ENCODE data around the gene GTF3C5.

The GTF3C5 gene

DNA sequence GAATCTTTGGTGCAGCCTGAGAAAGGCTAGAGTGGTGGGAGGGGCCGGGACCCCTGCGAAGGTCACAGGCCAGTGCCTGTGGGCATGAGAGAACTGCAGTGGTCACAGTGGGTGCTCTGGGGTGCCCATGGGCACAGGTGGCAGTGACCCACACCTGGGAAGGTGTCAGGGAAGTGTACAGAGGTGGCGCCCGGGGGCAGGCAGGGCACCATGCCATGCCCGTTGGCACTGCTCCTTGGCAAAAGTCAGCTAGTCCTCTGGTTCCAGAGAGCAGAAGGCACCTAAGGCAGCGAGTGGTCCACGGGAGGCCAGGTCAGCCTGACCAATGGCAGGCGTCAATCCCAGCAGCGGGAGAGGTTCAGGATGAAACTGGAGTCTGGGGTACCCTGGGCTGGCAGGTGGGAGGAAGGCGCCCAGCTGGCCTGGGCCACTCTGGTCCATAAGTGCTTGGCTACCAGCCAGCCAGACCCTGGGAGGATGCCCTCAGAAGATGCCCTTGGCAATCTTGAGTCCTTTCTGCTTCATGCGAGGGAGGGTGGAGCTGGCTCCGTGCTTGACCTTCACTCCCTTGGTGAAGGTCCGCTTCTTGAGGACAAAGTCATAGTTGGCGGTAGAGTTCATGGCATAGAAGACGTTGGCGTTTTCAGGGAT is 67.4 kb downstream of the GTF3C5 start:
- no peak for DNase-seq

DNA sequence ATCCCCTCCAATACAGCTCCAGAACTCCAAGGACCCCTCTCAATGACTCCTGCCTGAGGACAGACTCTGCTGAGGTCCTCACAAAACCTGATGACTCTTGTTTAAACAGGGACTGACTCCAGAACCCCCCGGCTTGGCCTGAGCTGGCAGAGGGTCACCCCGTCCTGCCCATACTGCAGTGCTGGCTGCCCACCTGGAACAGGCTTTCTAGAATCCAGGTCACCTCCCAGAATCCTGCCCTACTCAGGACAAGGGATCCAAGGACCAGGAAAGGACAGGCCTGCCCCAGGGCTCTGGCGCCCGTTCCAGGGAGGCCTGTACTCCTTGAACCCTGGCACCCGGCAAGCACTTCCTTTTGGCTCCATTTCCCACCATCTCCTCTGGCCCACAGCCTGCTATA is 68.1 kb downstream of the GTF3C5 start:
- DNase-seq, result no peak

DNA sequence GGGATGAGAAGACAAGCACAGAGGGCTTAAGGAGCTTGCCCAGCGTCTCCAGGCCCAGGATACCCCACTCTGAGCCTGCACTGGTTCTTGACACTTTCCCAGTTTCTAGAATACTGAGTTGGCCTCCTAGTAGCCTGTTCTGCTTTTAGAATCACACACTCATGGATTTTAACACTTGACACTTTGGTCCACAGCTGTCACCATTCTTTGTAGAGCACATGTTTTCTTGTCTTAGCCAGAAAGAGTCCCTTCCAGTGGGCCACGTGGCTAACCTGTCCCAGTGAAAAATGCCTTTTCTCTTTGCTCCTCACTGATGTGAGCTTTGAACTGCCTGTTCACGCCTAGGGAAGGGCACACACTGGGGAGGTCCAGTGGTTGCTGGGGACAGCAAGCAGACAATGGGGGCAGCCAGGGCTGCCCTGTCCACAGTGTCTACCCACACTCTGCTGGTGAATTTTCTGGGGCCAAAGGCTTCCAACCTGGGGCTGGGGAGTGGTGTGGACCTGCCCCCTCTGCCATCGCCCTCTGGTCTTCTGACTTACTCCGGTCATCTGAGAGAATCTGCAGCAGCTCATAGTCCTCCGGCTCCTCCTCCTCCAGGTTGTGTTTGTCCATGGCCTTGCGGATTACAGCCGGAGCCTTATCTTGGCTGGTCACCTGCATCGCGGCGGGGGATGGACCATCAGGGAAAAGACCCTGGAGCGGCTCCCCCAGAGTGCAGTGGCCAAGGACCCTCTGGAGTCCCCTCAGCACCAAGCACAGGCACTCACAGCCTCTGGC is 69.1 kb downstream of the GTF3C5 start:
- no peak for DNase-seq

DNA sequence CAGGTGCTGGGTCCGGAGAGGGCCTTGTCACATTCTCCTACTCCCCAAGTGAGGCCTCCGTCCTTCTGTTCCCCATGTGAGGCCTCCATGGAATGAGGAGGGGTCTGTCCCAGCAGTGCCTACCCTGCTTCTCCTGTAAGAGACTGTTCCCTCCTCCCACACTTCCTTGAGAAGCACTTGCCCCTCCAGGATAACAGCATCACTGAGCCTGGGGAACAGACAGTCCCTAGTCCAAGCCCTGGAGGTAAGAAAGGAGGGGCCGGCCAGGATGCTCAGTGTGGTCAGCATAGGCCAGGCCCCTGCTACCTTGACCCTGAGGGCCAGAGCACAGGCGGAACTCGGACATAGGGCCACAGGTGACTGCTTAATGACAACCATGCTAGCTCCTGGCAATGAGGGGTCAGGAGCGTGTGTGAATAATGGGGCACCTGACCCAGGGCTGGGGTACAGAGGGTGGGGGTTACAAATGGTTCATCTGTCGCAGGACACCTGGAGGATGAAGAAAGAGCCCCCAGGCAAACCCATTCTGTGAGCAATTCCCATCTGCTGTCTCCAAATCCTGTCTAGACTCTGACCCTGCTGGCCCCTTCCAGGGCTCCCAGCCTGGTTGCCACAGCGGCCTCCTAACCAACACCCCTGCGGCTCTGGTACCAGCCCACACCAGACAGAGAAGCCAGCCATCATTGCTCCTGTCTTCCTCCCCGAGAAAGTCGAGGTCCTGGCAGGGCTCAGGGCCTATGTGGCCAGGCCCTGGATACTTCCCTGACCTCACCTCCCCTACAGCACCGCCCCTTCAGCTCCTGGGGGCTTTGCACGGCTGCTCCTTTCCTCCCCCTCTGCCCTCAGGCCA is 69.9 kb downstream of the GTF3C5 start:
- no peak for DNase-seq

DNA sequence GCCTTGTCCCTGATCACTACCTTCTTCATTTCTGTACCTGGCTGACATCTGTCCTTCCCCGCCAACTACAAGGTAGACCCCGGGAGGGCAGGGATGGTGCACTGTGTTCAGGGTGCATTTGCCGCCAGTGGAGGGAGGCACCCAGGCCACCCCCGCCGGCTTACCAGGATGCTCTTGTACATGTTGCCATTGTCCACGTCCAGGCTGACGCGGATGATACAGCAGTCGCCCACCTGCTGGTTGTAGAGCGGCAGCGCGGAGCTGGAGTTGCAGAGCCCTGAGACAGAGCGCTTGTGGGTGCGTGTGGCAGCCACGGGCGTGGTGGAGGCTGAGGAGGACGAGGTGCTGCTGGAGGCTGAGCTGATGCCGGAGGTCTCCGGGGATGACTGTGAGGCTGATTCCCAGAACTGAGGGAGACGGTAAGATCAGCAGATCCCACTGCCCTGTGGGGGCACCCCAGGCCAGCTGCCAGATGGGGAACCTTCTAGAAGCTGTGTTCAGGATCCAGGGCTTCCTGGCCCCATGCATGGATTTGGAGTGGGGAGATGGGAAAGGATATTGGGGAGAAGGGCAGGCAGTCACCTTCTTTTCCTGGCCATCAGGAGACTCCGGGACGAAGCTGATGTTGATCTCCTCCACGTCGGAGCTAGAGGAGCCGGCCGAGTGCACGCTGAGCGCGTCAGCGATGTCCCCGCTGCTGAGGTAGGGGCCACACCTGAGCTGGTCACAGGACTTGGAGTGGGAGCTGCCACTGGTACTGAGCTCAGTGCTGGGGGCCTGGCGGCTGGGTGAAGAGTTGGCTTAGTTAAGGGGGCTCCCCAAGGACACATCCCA is 70.8 kb downstream of the GTF3C5 start:
- no peak for DNase-seq

DNA sequence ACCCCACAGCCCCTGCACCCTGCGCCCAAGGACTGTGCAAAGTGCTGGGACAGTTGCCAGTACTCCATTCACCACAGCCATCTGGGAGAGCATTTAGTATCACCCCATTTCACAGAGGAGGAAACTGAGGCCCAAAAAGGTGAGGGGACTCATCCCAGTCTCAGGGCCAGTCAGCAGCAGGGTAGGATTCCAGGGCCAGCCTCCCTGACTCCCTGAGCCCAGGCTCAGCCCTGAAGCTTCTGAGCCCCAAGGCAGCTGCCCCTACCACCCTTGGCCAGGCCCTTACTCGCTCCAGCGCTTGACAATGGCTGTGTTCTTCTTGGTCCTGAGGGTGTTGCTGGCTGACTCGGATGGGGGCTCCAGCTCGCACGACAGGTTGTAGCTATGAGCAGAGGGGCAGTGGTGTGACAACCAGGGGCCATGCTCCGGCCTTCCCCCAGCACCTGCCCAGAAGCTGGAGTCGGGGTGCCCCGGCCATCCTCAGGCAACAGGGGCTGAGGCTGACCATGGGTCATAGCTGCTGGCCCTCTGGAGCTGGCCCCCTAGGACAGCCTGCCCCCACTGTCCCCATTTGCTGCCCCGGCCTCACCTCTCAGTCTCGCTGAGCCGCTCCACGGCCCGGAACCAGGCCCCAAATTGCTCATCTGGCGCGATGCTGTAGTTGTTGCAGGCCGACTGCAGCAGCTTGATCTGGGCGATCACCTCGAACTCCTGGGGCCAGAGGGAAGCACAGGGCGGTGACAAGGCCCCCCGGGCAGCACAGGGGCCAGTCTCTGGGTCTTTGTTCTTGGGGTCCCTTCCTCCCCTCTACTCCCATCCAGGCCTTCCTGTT is 71.6 kb downstream of the GTF3C5 start:
- no peak for DNase-seq

DNA sequence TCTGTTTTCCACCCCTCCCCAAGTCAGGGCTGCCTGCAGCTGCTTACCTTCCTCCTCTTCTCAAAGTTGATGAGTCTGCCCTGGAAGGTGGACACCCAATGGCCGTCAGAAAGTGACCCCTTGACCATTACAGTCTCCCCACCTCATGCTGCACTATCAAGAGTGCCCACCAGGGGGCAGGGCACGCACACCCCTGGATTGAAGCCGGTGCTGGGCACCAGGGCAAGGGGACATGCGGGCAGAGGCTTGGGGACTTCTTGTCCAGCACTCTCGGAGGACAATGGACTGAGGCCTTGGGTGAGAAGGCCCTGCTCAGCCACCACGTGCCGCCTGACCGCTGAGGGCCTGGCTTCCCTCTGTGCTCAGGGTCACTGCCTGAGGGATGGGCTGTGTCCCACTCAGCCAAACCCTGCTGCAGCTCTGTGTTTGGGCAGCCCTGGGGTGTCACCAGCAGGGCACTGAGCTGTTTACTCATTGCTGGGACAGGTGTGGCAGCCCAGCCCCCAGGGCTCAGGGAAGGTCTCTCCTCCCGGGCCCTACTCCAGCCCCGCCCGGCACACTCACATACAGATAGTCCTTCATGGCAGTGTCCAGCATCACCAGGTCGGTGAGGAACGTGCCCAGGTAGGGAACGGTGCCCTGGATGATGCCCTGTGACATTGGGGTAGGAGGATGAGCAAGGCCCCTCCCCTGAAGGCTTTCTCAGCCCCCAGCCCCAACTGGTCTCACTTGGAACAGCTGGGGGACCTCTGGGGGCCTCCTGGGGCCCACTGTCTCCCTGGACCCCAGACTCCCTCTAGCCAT is 72.6 kb downstream of the GTF3C5 start:
- peak; percentile 28 for DNase-seq

DNA sequence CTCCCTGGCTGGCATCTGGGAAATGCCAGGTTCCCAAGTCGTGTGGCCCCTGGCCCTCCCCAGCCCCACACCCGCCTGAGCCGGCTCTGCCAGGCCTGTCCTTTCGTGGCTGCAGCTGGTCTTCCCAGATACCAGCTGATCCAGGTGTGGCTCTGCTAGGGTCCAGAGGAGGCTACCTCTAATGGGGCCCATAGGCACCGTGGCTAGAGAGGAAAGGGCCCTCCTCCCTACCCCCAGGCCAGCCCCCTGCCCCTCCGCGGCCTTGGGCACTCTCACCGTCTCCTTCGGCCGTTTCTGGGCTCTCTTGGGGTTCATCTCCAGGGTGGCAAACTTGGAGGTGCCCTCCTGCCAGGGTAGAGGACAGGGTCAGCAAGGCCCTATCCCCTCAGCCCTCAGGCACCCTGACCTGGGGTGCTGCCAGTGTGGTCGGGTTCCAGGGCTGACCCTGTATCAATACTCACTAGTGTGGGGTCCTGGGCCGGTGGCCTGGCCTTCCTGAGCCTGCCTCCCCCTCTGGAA is 73.2 kb downstream of the GTF3C5 start:
- no peak for DNase-seq

DNA sequence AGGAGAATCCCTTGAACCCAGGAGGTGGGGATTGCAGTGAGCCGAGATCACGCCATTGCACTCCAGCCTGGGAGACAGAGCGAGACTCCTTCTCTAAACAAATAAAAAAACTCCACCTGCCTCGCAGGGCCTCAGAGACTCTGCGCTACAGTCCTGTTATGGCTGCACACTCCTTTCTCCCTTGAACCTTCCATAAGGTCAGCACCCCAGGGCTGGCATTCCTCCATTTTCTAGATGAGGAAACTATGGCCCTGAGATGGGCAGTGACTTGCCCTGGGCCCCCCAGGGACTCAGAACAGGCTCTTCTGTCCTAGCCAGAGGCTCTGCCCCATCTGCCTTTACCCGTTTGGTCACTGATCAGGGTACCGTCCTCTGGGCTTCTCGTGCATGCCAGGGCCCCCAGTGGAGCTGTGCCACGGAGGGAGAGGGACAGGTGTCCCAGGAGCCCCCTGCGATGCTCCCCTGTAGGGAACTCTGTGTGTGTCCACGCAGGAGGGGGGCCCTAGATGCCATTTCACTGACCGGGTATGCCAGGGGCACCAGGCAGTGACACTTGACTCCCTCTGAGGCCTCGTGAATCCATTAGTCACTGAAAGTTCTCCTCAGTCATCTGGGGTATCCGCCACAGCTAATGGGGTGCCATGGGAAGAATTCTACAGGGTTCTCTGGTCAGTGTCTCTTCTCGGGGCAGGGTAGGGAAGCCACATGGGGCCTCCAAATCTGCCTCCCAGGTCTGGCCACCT is 74.1 kb downstream of the GTF3C5 start:
- DNase-seq, result no peak

DNA sequence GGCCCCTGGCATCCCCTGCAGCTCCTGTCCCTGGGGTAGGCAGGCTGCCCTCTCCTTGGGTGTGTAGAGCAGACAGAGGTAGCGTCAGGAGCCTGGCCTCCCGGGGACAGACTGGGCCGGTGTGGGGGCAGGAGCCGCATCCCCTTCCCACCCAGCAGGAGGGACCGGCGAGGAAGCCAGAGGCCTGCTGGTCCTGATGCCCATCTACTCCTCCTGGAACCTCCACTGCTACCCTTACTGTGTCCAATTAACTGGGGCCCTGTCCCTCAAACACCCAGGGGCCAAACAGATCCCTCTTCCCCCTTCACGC is 74.6 kb downstream of the GTF3C5 start:
- no peak for DNase-seq

DNA sequence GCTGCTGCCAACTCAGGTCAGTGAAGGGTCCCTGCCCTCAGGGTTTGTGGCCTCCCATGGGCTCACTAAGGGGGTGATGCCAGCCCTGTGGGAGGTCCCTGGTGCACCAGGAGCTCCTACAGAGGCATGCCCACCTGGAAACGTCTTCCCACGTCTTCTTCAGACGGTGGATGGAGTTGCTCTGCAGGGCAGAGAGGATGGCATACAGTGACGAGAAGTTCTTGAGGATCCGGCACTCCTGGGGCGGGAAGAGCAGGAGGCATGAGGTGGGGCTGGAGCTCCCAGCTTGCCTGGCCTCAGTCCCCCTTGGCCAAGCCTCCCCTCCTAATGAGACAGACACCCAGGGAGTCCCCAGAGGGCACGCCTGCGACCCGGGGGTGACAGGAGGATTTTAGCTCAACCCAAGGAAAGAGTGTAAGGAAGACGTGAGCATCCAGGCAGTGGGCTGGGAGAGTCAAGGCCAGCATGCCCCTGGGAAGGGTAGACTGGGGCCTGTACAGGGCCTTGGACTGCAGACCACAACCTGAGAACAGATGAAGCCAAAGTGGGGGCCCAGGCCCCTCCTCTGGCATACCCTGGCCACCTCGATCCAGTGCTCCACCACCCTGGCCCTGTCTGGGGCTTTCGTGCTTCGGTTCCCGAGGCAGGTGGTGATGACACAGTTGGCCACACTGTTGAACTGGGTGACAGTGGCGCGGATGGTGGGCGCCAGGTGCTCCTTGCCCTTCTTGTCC is 75.9 kb downstream of the GTF3C5 start:
- DNase-seq, result no peak

DNA sequence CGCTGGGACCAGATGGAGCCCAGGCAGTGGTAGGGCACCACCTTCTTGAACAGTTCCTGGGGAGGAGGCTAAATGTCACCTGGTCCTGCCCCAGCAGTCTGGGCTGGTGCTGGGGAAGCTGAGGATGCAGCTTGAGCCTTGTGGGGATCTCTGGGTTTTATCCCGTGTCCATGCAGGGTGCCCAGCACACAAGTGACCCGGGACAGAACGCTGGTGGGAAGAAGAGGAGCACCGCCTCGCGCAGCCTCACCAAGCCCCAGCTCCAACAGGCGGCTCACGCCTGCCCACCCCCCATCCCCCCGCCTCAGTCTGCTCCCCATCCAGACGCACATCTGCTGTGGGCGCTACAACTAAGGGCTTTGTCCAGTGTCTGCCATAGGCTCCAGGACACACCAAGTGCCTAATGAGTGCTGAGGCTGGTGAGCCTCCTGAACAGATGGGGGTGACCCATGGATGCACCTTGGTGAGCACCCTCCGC is 76.5 kb downstream of the GTF3C5 start:
- no peak for DNase-seq
